ENCODE results near the gene DNAAF1. TPM values are rescaled to one million over a fixed set of nuclear protein-coding genes. Genes with fewer than 3 reads are reported as not detected.

Gene DNAAF1
- total RNA-seq, 1 experiment from 2014 or later = not detected

GRCh38 chr16:84225126-84225525 lies 80.0 kb downstream of the DNAAF1 start:
- H3K27ac ChIP-seq (ENCODE audit: low read length) = no peak overlapping the region
- H3K9me3 ChIP-seq (ENCODE audit: control insufficient read depth, insufficient read depth, low read depth, low read length) = no peaks in the 10 kb centered on the region
- no peaks in the 10 kb centered on the region for H3K36me3 ChIP-seq (ENCODE audit: control insufficient read depth, insufficient read depth, low read length)
- no peak for ATAC-seq
- intact Hi-C loops (cut with micrococcal nuclease; ENCODE audit: unreplicated experiment) (no loop called here), in situ Hi-C loops (cut with HindIII; ENCODE audit: low pct_unique_long_range_greater_than_20kb, low sequenced_read_pairs) (no loop called here)
- no TSS peak for BruUV-seq (replicated peaks)
- no peak for TF ChIP-seq SIN3A (IDR thresholded peaks at IDR 0.05; ENCODE audit: borderline replicate concordance, insufficient read depth, low read depth, low read length)
- TF ChIP-seq POLR2AphosphoS5 (IDR thresholded peaks at IDR 0.05; ENCODE audit: low read depth, low read length) = no peak
- TF ChIP-seq, protein P1, sequence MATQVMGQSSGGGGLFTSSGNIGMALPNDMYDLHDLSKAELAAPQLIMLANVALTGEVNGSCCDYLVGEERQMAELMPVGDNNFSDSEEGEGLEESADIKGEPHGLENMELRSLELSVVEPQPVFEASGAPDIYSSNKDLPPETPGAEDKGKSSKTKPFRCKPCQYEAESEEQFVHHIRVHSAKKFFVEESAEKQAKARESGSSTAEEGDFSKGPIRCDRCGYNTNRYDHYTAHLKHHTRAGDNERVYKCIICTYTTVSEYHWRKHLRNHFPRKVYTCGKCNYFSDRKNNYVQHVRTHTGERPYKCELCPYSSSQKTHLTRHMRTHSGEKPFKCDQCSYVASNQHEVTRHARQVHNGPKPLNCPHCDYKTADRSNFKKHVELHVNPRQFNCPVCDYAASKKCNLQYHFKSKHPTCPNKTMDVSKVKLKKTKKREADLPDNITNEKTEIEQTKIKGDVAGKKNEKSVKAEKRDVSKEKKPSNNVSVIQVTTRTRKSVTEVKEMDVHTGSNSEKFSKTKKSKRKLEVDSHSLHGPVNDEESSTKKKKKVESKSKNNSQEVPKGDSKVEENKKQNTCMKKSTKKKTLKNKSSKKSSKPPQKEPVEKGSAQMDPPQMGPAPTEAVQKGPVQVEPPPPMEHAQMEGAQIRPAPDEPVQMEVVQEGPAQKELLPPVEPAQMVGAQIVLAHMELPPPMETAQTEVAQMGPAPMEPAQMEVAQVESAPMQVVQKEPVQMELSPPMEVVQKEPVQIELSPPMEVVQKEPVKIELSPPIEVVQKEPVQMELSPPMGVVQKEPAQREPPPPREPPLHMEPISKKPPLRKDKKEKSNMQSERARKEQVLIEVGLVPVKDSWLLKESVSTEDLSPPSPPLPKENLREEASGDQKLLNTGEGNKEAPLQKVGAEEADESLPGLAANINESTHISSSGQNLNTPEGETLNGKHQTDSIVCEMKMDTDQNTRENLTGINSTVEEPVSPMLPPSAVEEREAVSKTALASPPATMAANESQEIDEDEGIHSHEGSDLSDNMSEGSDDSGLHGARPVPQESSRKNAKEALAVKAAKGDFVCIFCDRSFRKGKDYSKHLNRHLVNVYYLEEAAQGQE (IDR thresholded peaks at IDR 0.05; ENCODE audit: insufficient read depth in 1 of 2, low read depth in 2 of 2, low read length in 1 of 2) = no peak
- no peak for TF ChIP-seq CTCF (IDR thresholded peaks at IDR 0.05)
- no peak for TF ChIP-seq TCF7L2 (IDR thresholded peaks at IDR 0.05; ENCODE audit: low read depth, low read length)
- no peaks in the 10 kb centered on the region for H3K27me3 ChIP-seq (ENCODE audit: control insufficient read depth, insufficient read depth, low read length)
- POLR2A ChIA-PET = no interaction called here
- H3K4me3 ChIP-seq (ENCODE audit: low read depth in 2 of 2, low read length in 2 of 2) = no peak overlapping the region
- peaks cover 23% of the 10 kb centered on the region; the same call in 1 of the 2 replicates for H3K4me1 ChIP-seq (ENCODE audit: control insufficient read depth, insufficient read depth, low read length)
- CTCF ChIA-PET = no interaction called here
- DNase-seq (ENCODE audit: low read depth, low spot score) = no peak

- in situ Hi-C loops (cut with HindIII; ENCODE audit: low pct_unique_long_range_greater_than_20kb, low sequenced_read_pairs) (no loop called here), intact Hi-C loops (cut with micrococcal nuclease; ENCODE audit: unreplicated experiment) (no loop called here)
- Histone ChIP-seq H3K27ac (ENCODE audit: low read length) (no peak overlapping the region; the same call in 1 of the 2 replicates), H3K4me1 (ENCODE audit: control insufficient read depth, insufficient read depth, low read length) (peaks cover 23% of the 10 kb centered on the region; the same call in 1 of the 2 replicates), H3K9me3 (ENCODE audit: control insufficient read depth, insufficient read depth, low read depth, low read length) (no peaks in the 10 kb centered on the region), H3K36me3 (ENCODE audit: control insufficient read depth, insufficient read depth, low read length) (no peaks in the 10 kb centered on the region), H3K27me3 (ENCODE audit: control insufficient read depth, insufficient read depth, low read length) (no peaks in the 10 kb centered on the region), H3K4me3 (ENCODE audit: low read depth in 2 of 2, low read length in 2 of 2) (no peak overlapping the region)
- ATAC-seq (no peak), DNase-seq (ENCODE audit: low read depth, low spot score) (no peak)
- CTCF ChIA-PET = no interaction called here
- POLR2A ChIA-PET = no interaction called here
- no peak for TF ChIP-seq CTCF (IDR thresholded peaks at IDR 0.05)
- no peak for TF ChIP-seq SIN3A (IDR thresholded peaks at IDR 0.05; ENCODE audit: borderline replicate concordance, insufficient read depth, low read depth, low read length)
- TF ChIP-seq, protein P1 (IDR thresholded peaks at IDR 0.05; ENCODE audit: insufficient read depth in 1 of 2, low read depth in 2 of 2, low read length in 1 of 2) = no peak
- TF ChIP-seq POLR2AphosphoS5 (IDR thresholded peaks at IDR 0.05; ENCODE audit: low read depth, low read length) = no peak
- no peak for TF ChIP-seq TCF7L2 (IDR thresholded peaks at IDR 0.05; ENCODE audit: low read depth, low read length)
- no TSS peak for BruUV-seq (replicated peaks)
Observed at GRCh38 chr16:84225571-84225970, 80.5 kb downstream of the DNAAF1 start.
